HCT116 (cell line): ENCODE measurements around the gene PCDHB13.

Experiments used
- EGR1 ChIP-seq: IDR thresholded peaks from 2 replicates; pipeline ENCODE4 v1.6.1; 2012; ENCODE audit warnings: low read depth
- EZH2 ChIP-seq: fragments of 200-600 bp; sonication (generic); IDR thresholded peaks from 2 replicates; pipeline ENCODE4 v1.6.1; 2017; ENCODE audit warnings: antibody characterized with exemption, mixed run types
- FOSL1 ChIP-seq: IDR thresholded peaks from 2 replicates; pipeline ENCODE4 v1.6.1; 2012; ENCODE audit warnings: low read depth
- POLR2A ChIP-seq: IDR thresholded peaks from 2 replicates; pipeline ENCODE4 v1.7.0; 2011; ENCODE audit warnings: borderline replicate concordance; ENCODE audit not compliant: insufficient read depth, insufficient read length; ENCODE audit errors: extremely low read depth
- POLR2AphosphoS5 ChIP-seq: IDR thresholded peaks from 2 replicates; pipeline ENCODE4 v1.6.1; 2011; ENCODE audit warnings: mild to moderate bottlenecking, low read depth, low read length, moderate library complexity
- RAD21 ChIP-seq: IDR thresholded peaks from 2 replicates; pipeline ENCODE4 v1.6.1; 2012; ENCODE audit warnings: low read depth, mild to moderate bottlenecking
- SIN3A ChIP-seq: IDR thresholded peaks from 2 replicates; pipeline ENCODE4 v1.6.1; 2012; ENCODE audit warnings: low read depth
- SP1 ChIP-seq: IDR thresholded peaks from 2 replicates; pipeline ENCODE4 v1.6.1; 2012; ENCODE audit warnings: low read depth
- YY1 ChIP-seq: IDR thresholded peaks from 2 replicates; pipeline ENCODE4 v1.6.1; 2011; ENCODE audit warnings: low read length, low read depth, moderate library complexity, mild to moderate bottlenecking; ENCODE audit not compliant: insufficient replicate concordance; ENCODE audit errors: extremely low read depth
- TF ChIP-seq, protein P1 (sequence below): IDR thresholded peaks from 2 replicates; pipeline ENCODE4 v1.6.1; 2012
- TF ChIP-seq, protein P2 (sequence below), 3 experiments: fragments of 200-600 bp in 1 of 3; sonication (generic) in 1 of 3; IDR thresholded peaks in 2 of 3; conservative IDR thresholded peaks in 1 of 3; 2 replicates each; pipeline ENCODE4 v1.5.1; 2012 to 2017; ENCODE audit warnings: low read depth in 2 of 3, low read length in 2 of 3, antibody characterized with exemption in 1 of 3, borderline replicate concordance in 1 of 3, control low read depth in 1 of 3, mild to moderate bottlenecking in 1 of 3, mixed read lengths in 1 of 3, mixed run types in 1 of 3, moderate library complexity in 1 of 3; ENCODE audit not compliant: insufficient read depth in 1 of 3
- TF ChIP-seq, protein P3 (sequence below): IDR thresholded peaks from 2 replicates; pipeline ENCODE4 v1.6.1; 2011; ENCODE audit warnings: mild to moderate bottlenecking, low read length, moderate library complexity; ENCODE audit not compliant: insufficient replicate concordance; ENCODE audit errors: extremely low read depth
- TF ChIP-seq, protein P4 (sequence below): IDR thresholded peaks from 2 replicates; pipeline ENCODE4 v1.6.1; 2012

DNA sequence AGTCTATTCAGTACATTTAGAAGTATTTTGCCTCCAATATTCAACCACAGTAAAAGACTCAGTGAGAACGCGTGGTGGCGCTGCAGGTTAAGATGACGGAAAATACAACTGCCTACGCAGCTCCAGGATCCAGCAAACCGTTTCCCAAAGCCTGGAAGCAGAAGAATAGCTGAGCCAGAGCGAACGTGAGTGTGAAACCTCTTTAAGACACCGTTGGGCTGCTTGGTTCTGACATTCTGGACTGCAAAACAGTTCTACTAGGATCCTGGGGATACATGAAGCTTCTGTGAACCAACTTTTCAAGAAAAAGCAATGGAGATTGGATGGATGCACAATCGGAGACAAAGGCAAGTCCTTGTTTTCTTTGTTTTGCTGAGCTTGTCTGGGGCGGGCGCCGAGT lies 31.5 kb upstream of the PCDHB13 start, which contains the start of gene PCDHB16:
- TF ChIP-seq FOSL1 (no peak), POLR2A (no peak), POLR2AphosphoS5 (no peak), EZH2 (no peak), RAD21 (peak; percentile 7; the same call in 1 of the 2 replicates), YY1 (no peak), SP1 (no peak), EGR1 (no peak), SIN3A (no peak)
- TF ChIP-seq, protein P1, sequence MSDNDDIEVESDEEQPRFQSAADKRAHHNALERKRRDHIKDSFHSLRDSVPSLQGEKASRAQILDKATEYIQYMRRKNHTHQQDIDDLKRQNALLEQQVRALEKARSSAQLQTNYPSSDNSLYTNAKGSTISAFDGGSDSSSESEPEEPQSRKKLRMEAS = no peak
- TF ChIP-seq, protein P2, sequence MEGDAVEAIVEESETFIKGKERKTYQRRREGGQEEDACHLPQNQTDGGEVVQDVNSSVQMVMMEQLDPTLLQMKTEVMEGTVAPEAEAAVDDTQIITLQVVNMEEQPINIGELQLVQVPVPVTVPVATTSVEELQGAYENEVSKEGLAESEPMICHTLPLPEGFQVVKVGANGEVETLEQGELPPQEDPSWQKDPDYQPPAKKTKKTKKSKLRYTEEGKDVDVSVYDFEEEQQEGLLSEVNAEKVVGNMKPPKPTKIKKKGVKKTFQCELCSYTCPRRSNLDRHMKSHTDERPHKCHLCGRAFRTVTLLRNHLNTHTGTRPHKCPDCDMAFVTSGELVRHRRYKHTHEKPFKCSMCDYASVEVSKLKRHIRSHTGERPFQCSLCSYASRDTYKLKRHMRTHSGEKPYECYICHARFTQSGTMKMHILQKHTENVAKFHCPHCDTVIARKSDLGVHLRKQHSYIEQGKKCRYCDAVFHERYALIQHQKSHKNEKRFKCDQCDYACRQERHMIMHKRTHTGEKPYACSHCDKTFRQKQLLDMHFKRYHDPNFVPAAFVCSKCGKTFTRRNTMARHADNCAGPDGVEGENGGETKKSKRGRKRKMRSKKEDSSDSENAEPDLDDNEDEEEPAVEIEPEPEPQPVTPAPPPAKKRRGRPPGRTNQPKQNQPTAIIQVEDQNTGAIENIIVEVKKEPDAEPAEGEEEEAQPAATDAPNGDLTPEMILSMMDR (IDR thresholded peaks at IDR 0.05 in 2 of 3, conservative IDR thresholded peaks at IDR 0.05 in 1 of 3; ENCODE audit: borderline replicate concordance in 1 of 3, insufficient read depth in 1 of 3, low read depth in 2 of 3, low read length in 2 of 3) = no peak
- TF ChIP-seq, protein P3, sequence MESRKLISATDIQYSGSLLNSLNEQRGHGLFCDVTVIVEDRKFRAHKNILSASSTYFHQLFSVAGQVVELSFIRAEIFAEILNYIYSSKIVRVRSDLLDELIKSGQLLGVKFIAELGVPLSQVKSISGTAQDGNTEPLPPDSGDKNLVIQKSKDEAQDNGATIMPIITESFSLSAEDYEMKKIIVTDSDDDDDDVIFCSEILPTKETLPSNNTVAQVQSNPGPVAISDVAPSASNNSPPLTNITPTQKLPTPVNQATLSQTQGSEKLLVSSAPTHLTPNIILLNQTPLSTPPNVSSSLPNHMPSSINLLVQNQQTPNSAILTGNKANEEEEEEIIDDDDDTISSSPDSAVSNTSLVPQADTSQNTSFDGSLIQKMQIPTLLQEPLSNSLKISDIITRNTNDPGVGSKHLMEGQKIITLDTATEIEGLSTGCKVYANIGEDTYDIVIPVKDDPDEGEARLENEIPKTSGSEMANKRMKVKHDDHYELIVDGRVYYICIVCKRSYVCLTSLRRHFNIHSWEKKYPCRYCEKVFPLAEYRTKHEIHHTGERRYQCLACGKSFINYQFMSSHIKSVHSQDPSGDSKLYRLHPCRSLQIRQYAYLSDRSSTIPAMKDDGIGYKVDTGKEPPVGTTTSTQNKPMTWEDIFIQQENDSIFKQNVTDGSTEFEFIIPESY = no peak
- TF ChIP-seq, protein P4, sequence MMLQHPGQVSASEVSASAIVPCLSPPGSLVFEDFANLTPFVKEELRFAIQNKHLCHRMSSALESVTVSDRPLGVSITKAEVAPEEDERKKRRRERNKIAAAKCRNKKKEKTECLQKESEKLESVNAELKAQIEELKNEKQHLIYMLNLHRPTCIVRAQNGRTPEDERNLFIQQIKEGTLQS = no peak
